GF-D8 (cell line): ENCODE results near the gene MCMBP.
"Not testable (repeated sequence)": the region's sequence is repeated elsewhere in the genome, so short reads cannot be mapped to it uniquely, and the experiment has no call there.

ENCODE experiments used
- DNase-seq: peaks from one replicate; lab custom pipeline; 2025; lab: John Stamatoyannopoulos, UW

MCMBP gene

GRCh38 chr10:119878524-119878923 is 5.9 kb upstream of the MCMBP start:
- no peak for DNase-seq

- DNase-seq, result peak; percentile 80
Observed at GRCh38 chr10:119872860-119873681, 428 bp upstream of the MCMBP start.

GRCh38 chr10:119871881-119872609 is 598 bp downstream of the MCMBP start:
- peak; percentile 83 for DNase-seq

GRCh38 chr10:119869398-119869797 is 3.2 kb downstream of the MCMBP start:
- DNase-seq, result not testable (repeated sequence)

GRCh38 chr10:119867317-119867716 is 5.3 kb downstream of the MCMBP start:
- no peak for DNase-seq

- DNase-seq, result no peak
Observed at GRCh38 chr10:119865699-119866240, 6.9 kb downstream of the MCMBP start.

- DNase-seq, result no peak
Observed at GRCh38 chr10:119863951-119864565, 8.6 kb downstream of the MCMBP start.

GRCh38 chr10:119862524-119862923 is 10.1 kb downstream of the MCMBP start:
- DNase-seq, result no peak

GRCh38 chr10:119860866-119861607 is 11.6 kb downstream of the MCMBP start:
- no peak for DNase-seq

GRCh38 chr10:119859420-119860258 is 13.0 kb downstream of the MCMBP start:
- DNase-seq, result peak; percentile 22

- DNase-seq, result no peak
Observed at GRCh38 chr10:119858063-119858462, 14.6 kb downstream of the MCMBP start.

GRCh38 chr10:119853574-119853973 is 19.1 kb downstream of the MCMBP start:
- no peak for DNase-seq

- no peak for DNase-seq
Observed at GRCh38 chr10:119852822-119853221, 19.8 kb downstream of the MCMBP start.

- no peak for DNase-seq
Observed at GRCh38 chr10:119852277-119852676, 20.4 kb downstream of the MCMBP start.

GRCh38 chr10:119849944-119850343 is 22.7 kb downstream of the MCMBP start:
- no peak for DNase-seq

GRCh38 chr10:119849031-119849789 is 23.4 kb downstream of the MCMBP start:
- DNase-seq, result no peak

- DNase-seq, result no peak
Observed at GRCh38 chr10:119845656-119846055, 27.0 kb downstream of the MCMBP start.

- DNase-seq, result no peak
Observed at GRCh38 chr10:119834188-119834587, 38.5 kb downstream of the MCMBP start.

GRCh38 chr10:119832951-119833350 is 39.7 kb downstream of the MCMBP start:
- no peak for DNase-seq

GRCh38 chr10:119831656-119832055 is 41.0 kb downstream of the MCMBP start:
- DNase-seq, result no peak
